Measurements from ENCODE around the gene UGT1A8.
"Not testable (repeated sequence)": the region's sequence is repeated elsewhere in the genome, so short reads cannot be mapped to it uniquely, and the experiment has no call there.

The UGT1A8 gene

DNA sequence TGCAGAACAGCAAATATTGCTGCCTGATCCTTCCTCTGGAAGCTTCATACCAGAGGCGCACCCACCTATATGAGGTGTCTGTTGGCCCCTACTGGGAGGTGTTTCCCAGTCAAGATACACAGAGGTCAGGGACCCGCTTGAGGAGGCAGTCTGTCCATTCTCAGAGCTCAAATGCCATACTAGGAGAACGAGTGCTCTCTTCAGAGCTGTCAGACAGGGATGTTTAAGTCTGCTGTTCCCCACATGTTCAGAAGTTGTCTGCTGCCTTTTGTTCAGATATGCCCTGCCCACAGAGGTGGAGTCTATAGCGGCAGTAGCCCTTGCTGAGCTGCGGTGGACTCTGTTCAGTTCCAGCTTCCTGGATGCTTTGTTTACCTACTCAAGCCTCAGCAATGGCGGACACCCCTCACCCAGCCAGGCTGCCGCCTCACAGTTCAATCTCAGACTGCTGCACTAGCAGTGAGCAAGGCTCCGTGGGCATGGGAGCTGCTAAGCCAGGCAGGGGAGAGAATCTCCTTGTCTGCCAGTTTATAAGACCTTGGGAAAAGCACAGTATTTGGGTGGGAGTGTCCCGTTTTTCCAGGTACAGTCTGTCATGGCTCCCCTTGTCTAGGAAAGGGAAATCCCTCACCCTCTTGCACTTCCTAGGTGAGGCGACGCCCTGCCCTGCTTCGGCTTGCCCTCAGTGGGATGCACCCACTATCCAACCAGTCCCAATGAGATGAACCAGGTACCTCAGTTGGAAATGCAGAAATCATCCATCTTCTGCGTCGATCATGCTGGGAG, 119.6 kb downstream of the UGT1A8 start:
- DNase-seq, result not testable (repeated sequence)

DNA sequence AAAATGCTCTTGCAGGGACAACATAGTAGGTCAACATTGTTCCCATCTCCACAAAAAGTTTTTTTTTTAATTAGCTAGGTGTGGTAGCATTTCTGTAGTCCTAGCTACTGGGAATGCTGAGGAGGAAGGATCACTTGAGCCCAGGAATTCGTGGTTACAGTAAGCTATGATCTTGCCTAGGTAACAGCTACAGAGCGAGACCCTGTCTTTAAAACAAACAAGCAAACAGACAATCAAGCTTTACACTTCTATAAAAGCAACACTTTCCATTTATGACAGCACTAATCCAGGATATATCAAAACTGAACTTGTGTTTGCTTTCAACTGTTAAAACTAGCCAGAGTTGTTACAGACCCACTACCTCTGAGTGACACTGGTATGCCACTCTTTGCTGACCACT, 123.4 kb downstream of the UGT1A8 start:
- DNase-seq, result no peak

GRCh38 chr2:233743464-233744259, 126.2 kb downstream of the UGT1A8 start:
- DNase-seq, result no peak

- DNase-seq, result no peak
Measured at GRCh38 chr2:233745073-233745755, 127.8 kb downstream of the UGT1A8 start.

DNA sequence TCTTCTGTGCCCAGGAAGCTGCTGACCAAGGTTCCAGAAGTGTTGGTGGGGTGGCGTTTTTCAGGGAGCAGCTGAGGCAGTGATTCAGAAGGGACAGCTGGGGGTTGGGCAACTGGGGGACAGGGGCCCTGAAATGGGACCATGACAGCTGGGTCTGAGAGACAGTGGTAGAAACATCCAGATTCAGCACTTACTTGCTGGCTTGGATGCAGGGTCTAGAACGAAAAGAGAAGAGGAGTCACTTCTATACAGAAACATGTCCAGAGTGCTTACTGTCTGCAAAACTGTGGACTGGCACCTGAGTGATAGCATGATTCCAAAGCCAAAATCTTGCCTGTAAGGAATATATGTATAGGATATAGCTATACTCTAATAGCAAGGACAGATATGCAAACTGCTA, 128.4 kb downstream of the UGT1A8 start:
- DNase-seq, result not testable (repeated sequence)

GRCh38 chr2:233746475-233747282, 129.2 kb downstream of the UGT1A8 start:
- no peak for DNase-seq

GRCh38 chr2:233747283-233747544, 129.8 kb downstream of the UGT1A8 start:
- no peak for DNase-seq

DNA sequence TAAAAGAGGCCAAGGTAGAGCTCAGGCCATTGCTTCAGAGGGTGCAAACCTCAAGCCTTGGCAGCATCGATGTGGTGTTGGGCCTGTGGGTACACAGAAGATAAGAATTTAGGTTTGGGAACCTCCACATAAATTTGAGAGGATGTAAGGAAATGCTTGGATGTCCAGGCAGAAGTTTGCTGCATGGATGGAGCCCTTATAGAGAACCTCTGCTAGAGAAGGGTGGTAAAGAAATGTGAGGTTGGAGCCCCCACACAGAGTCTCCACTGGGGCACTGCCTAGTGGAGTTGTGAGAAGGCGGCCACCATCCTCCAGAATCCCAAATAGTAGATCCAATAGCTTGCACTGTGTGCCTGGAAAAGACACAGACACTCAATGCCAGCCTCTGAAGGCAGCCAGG, 133.3 kb downstream of the UGT1A8 start:
- not testable (repeated sequence) for DNase-seq

- not testable (repeated sequence) for DNase-seq
Measured at GRCh38 chr2:233751212-233752009, 134.0 kb downstream of the UGT1A8 start.

- no peak for DNase-seq
Measured at GRCh38 chr2:233754872-233755611, 137.6 kb downstream of the UGT1A8 start.

DNA sequence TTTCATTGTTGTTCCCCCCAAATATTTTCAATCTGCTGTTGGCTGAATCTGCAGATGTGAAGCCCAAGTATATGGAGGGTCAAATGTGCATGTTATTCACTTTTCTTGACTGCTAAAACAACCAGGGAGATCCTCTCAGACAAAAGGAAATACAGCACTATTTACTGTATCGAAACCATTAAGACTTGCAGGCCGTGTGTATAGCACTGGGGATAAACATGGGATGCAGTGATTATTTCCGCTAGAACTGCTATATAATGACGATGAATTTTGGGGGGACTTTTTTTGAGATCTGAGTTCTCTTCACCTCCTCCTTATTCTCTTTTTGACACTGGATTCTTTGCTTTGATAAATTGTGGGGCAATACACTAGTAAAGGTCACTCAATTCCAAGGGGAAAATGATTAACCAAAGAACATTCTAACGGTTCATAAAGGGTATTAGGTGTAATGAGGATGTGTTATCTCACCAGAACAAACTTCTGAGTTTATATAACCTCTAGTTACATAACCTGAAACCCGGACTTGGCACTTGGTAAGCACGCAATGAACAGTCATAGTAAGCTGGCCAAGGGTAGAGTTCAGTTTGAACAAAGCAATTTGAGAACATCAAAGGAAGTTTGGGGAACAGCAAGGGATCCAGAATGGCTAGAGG, 139.1 kb downstream of the UGT1A8 start:
- DNase-seq, result no peak

DNA sequence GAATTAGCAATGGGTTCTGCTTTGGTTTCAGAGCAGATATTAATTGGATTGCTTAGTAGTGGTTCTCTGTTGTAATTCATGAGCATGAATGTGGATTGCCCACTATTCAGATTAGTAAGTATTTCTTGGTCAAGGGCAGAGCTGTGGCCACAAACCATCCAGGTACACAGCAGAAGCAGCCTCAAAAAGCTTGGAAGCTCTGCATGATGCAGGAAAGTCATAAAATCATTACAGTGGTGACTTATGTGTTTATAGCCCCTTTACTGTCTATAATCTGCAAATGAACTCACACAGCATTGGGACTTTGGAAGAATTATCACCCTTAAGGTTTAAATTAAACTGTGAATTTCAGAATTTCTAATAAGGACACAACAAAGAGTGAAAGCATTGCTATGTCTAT, 140.7 kb downstream of the UGT1A8 start:
- DNase-seq, result no peak

DNA sequence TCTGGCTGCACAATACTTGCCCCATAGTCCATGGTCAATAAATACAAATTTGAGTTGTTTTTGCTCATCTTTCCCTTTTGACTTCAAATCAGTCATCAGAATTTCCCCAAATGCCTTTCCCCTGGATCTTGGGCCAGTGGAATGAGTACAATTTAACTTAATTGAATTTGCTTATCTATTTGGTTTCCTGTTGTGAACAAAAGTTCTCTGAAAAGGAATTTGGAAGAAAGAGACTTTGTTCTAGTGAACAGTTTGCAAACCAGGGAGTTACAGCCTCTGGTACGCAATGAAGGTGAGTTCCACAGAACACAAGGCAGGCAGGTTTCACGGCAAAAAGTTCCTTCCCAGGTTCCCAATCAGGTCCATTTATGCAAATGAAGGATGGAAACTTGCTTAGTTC, 141.4 kb downstream of the UGT1A8 start:
- DNase-seq, result no peak

GRCh38 chr2:233760043-233760442, 142.6 kb downstream of the UGT1A8 start, which contains the start of gene UGT1A1:
UGT1A1 (plus strand) TSS chr2:233760270; CDS start chr2:233760288, 18 bp downstream.
- no peak for DNase-seq

GRCh38 chr2:233761040-233761769, 143.8 kb downstream of the UGT1A8 start:
- no peak for DNase-seq

DNA sequence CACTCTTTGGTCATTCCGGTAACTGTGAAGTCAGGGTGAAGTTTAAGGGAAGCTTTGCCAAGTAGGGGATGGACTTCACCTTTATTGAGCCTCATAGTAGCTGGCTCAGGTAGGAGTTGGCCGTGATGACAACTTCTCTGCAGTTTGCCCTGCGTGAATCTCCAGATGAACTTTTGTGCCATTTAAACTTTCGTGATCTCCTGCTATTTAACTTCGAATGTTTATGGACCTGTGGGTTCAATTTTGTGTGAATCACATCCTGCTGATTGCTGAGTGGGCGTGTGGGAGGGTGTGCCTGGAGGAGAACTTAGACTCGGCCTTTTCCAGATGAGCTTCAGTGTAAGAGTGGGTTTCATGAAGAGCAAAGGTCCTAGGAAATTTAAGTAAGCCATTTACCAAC, 146.8 kb downstream of the UGT1A8 start:
- no peak for DNase-seq

GRCh38 chr2:233764761-233765160, 147.3 kb downstream of the UGT1A8 start:
- DNase-seq, result no peak

DNA sequence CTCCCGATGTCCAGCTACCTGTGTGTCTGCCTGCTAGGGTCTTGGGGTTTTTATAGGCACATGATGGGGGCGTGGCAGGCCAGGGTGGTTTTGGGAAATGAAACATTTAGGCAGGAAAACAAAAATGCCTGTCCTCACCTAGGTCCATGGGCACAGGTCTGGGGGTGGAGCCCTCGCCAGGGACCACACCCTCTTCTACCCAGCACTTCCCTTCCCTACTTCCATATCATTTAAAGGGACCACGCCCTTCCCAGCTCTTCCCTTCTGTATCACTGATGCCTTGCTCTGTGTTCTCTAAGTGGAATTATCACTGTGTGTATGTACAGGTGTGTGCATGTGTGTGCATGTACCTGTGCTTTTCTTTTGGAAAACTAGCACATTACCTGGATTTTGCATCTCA, 149.0 kb downstream of the UGT1A8 start:
- DNase-seq, result no peak

- DNase-seq, result no peak
Measured at GRCh38 chr2:233768076-233768475, 150.6 kb downstream of the UGT1A8 start.

DNA sequence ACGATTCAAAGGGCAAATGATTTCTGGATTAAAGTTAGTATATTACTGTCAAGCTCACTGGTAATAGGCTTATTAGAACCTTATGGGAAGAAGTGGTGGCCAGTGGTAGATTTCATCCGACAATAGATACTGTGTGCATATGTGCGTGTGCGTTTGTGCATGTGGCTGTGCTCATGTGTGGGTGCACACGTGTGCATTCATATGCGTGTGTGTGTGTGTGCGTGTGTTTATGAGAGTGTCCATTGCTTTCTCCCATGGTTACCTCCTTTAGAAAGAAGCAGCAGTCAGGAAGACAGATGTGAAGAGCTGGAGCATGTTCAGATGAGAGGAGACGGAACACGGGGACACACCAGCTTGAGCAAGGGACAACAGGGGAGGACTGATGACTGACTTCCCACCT, 151.8 kb downstream of the UGT1A8 start:
- no peak for DNase-seq

Measured in activated T-cell treated with anti-CD3 and anti-CD28 coated beads for 4 hours (primary cell).